K562 (cell line): ENCODE measurements around the gene TPSAB1. TPM values are rescaled to one million over a fixed set of nuclear protein-coding genes. Genes with fewer than 3 reads are reported as not detected.

Source experiments
- ATAC-seq: fragments of 200-7000 bp; cut with Tn5 transposase; 3 replicates; pipeline ENCODE4 v1.9.1; 2020; ENCODE audit warnings: moderate library complexity
- BruUV-seq: library from RNA; stranded (reverse); fragments of 400-500 nt; replicated peaks from 2 replicates; lab custom pipeline; 2021; lab: Mats Ljungman, UMichigan
- CTCF ChIA-PET: fragments of 300-600 bp; formaldehyde crosslinking; extraction: SDS; loops from one replicate; lab custom pipeline; 2021; ENCODE audit warnings: low intra/inter-chr PET ratio; lab: Yijun Ruan, JAX
- POLR2A ChIA-PET: fragments of 300-600, 350-650 bp; sonication (Branson Sonifier 250); formaldehyde crosslinking; extraction: SDS; loops from one replicate; lab custom pipeline; 2021; ENCODE audit warnings: antibody characterized with exemption, inconsistent platforms; lab: Yijun Ruan, JAX
- DNase-seq, 4 experiments: peaks; one replicate each; pipeline versions ENCODE4 v3.0.0 to v3.0.0-alpha.2; 2011 to 2018; ENCODE audit warnings: low spot score in 3 of 4, mixed read lengths in 3 of 4; ENCODE audit errors: extremely low read depth in 1 of 4
- FAIRE-seq: peaks from 2 replicates; lab custom pipeline; 2011; peaks lifted over from hg19 to GRCh38; lab: Jason Lieb, UNC
- H2AFZ ChIP-seq: 2 replicates; pipeline ENCODE4 v1.6.0; 2011; ENCODE audit warnings: low read depth, low read length, control low read depth, inconsistent platforms
- H3K27ac ChIP-seq: fragments of 200-600 bp; 3 replicates; pipeline ENCODE4 v1.8.0; 2011; ENCODE audit warnings: low read depth, mild to moderate bottlenecking, control low read depth, inconsistent platforms, low read length, moderate library complexity, mixed read lengths; ENCODE audit errors: extremely low read depth
- H3K27me3 ChIP-seq, 2 experiments: fragments of 300-600 bp in 1 of 2; 2 replicates in 1 of 2; 3 replicates in 1 of 2; pipeline versions ENCODE4 v1.6.0 to v1.8.0; 2011; ENCODE audit warnings: inconsistent platforms in 2 of 2, low read length in 2 of 2, mild to moderate bottlenecking in 1 of 2, mixed read lengths in 1 of 2, moderate library complexity in 1 of 2; ENCODE audit not compliant: control insufficient read depth in 2 of 2, insufficient read depth in 2 of 2
- H3K36me3 ChIP-seq: fragments of 300-600 bp; 3 replicates; pipeline ENCODE4 v1.8.0; 2011; ENCODE audit warnings: mild to moderate bottlenecking, low read length, inconsistent platforms; ENCODE audit not compliant: control insufficient read depth, insufficient read depth
- H3K4me1 ChIP-seq, 2 experiments: fragments of 200-600 bp in 1 of 2; replicated peaks in 1 of 2; 2 replicates in 1 of 2; 3 replicates in 1 of 2; pipeline versions ENCODE4 v1.5.1 to v1.8.0; 2011; ENCODE audit warnings: inconsistent platforms in 2 of 2, low read length in 2 of 2, mild to moderate bottlenecking in 1 of 2, mixed read lengths in 1 of 2, moderate library complexity in 1 of 2; ENCODE audit not compliant: control insufficient read depth in 2 of 2, insufficient read depth in 2 of 2
- H3K4me2 ChIP-seq: 2 replicates; pipeline ENCODE4 v1.6.1; 2011; ENCODE audit warnings: low read length, control low read depth, inconsistent platforms, mixed read lengths; ENCODE audit not compliant: insufficient read depth
- H3K4me3 ChIP-seq: fragments of 200-600 bp; sonication (generic), shearing (Covaris generic); 2 replicates; pipeline ENCODE4 v1.5.1; 2016; ENCODE audit warnings: control low read depth, inconsistent platforms
- H3K79me2 ChIP-seq: fragments of 200-600 bp; 3 replicates; pipeline ENCODE4 v1.8.0; 2011; ENCODE audit warnings: low read length, inconsistent platforms; ENCODE audit not compliant: control insufficient read depth, insufficient read depth
- H3K9ac ChIP-seq, 2 experiments: 2 replicates each; pipeline versions ENCODE4 v1.6.0 to v1.6.1; 2011; ENCODE audit warnings: low read depth in 2 of 2, low read length in 2 of 2, control low read depth in 1 of 2, inconsistent platforms in 1 of 2, mild to moderate bottlenecking in 1 of 2, mixed read lengths in 1 of 2; ENCODE audit not compliant: insufficient read depth in 1 of 2
- H3K9me1 ChIP-seq: one replicate; pipeline ENCODE4 v1.6.0; 2011; ENCODE audit warnings: inconsistent platforms, mild to moderate bottlenecking, low read length, moderate library complexity; ENCODE audit not compliant: control insufficient read depth, insufficient read depth
- H3K9me3 ChIP-seq: replicated peaks from 2 replicates; pipeline ENCODE4 v1.5.1; 2011; ENCODE audit warnings: low read depth, low read length, inconsistent platforms; ENCODE audit not compliant: control insufficient read depth, insufficient read depth
- H4K20me1 ChIP-seq: replicated peaks from 2 replicates; pipeline ENCODE4 v1.6.1; 2011; ENCODE audit warnings: low read length, inconsistent platforms, mixed read lengths; ENCODE audit not compliant: control insufficient read depth, insufficient read depth
- EZH2 ChIP-seq: IDR thresholded peaks from 2 replicates; pipeline ENCODE4 v1.6.1; 2012; ENCODE audit warnings: low read depth, mild to moderate bottlenecking, inconsistent platforms, low read length, borderline replicate concordance
- HINFP ChIP-seq: fragments of 450-650 bp; conservative IDR thresholded peaks from 2 replicates; pipeline ENCODE4 v1.6.1; 2016; ENCODE audit warnings: missing genetic modification characterization, low read depth, mild to moderate bottlenecking, control low read depth, missing compliant biosample characterization
- WGBS: fragments of 100-300 bp; shearing (Covaris generic); methylation state at CpG from one replicate; pipeline ENCODE4 v1.1.6; 2016; ENCODE audit warnings: low coverage, mixed read lengths; ENCODE audit not compliant: insufficient coverage; ENCODE audit errors: missing lambda C conversion rate; 5-methylcytosine and 5-hydroxymethylcytosine counted together
- in situ Hi-C: fragments of 300-500 bp; cut with MboI; formaldehyde crosslinking; loops from 4 replicates; pipeline ENCODE4 v1.15.0; 2018; ENCODE audit warnings: inconsistent platforms, mixed read lengths
- intact Hi-C: fragments of 100-400 bp; cut with micrococcal nuclease; formaldehyde crosslinking; loops from 2 replicates; pipeline ENCODE4 v1.14.2; 2022
- polyA plus RNA-seq, 8 experiments: library from polyadenylated mRNA; depleted of rRNA in 4 of 8; stranded (reverse) in 5 of 8; unstranded in 3 of 8; fragments of >200 nt; fragmentation: Nextera tagmentation in 2 of 8; fragmentation: Illumina TruSeq in 1 of 8; extraction: Ambion mirVana in 2 of 8; extraction: Trizol in 1 of 8; gene quantifications; 2 replicates each; pipeline versions ENCODE4 v1.2.1 to v1.2.3, GENCODE V29; 2011 to 2014; ENCODE audit warnings: inconsistent platforms in 1 of 8, missing spikeins in 1 of 8
- total RNA-seq, 7 experiments: library from RNA; depleted of rRNA in 6 of 7; stranded (reverse); fragments of >200 nt in 6 of 7; fragmentation: Illumina TruSeq in 2 of 7; extraction: Trizol in 2 of 7; gene quantifications; 2 replicates each; pipeline versions ENCODE4 v1.2.1 to v1.2.3, GENCODE V29; 2011 to 2021; ENCODE audit warnings: low replicate concordance in 1 of 7

TPSAB1 gene
- total and polyA plus RNA-seq, 9 of the 15 experiments (the other 6 are each of a cell fraction or from before 2014, with no cell fraction given): not detected

GRCh38 chr16:1222553-1223354 lies 17.8 kb upstream of the TPSAB1 start:
- no peaks in the 10 kb centered on the region for H3K9me1 ChIP-seq
- in situ Hi-C loops: no loop called here
- peaks cover 17% of the 10 kb centered on the region for H4K20me1 ChIP-seq
- H3K9ac ChIP-seq: no peak overlapping the region
- H3K36me3 ChIP-seq: no peaks in the 10 kb centered on the region
- ChIA-PET POLR2A (interaction anchor here (1.0 kb wide), 1 partner anchor 22 kb away, joined by 5 read pairs; no protein-coding TSS in a partner anchor), CTCF (no interaction called here)
- no peaks in the 10 kb centered on the region for H3K9me3 ChIP-seq
- intact Hi-C loops: no loop called here
- 5% methylated on average over 25 of the region's 25 CpGs for WGBS
- no peak for DNase-seq
- no peak overlapping the region for H3K4me2 ChIP-seq
- no peak overlapping the region for H3K27ac ChIP-seq
- no peaks in the 10 kb centered on the region for H3K79me2 ChIP-seq
- no TSS peak for BruUV-seq
- H3K4me1 ChIP-seq: peaks cover 0 to 56% of the 10 kb centered on the region in 2 experiments; a peak in 2 of 5 replicates
- peaks cover 47 to 75% of the 10 kb centered on the region in 2 experiments for H3K27me3 ChIP-seq
- ATAC-seq: no peak
- no peak overlapping the region for H2AFZ ChIP-seq
- no peak for FAIRE-seq
- TF ChIP-seq EZH2 (peak; percentile 82; the same call in 1 of the 2 replicates), HINFP (tag) (no peak)
- TF ChIP-seq, all 486 proteins: peak for 1
- H3K4me3 ChIP-seq: no peak overlapping the region
